NCI-H2227 (cell line): ENCODE data around the gene PTPRCAP.
"Not testable (repeated sequence)": the region's sequence is repeated elsewhere in the genome, so short reads cannot be mapped to it uniquely, and the experiment has no call there.

Experiments used
- DNase-seq: peaks from one replicate; lab custom pipeline; 2025; ENCODE audit not compliant: unreplicated experiment; lab: John Stamatoyannopoulos, UW

Gene PTPRCAP

GRCh38 chr11:67428052-67429001 is 9.2 kb downstream of the PTPRCAP start, which contains the start of gene RPS6KB2:
Gene RPS6KB2, plus strand, starts transcription at chr11:67428494. Its CDS starts 52 bp downstream, at chr11:67428546.
- peak; percentile 99 for DNase-seq

- DNase-seq = not testable (repeated sequence)
These were observed 10.1 kb downstream of the PTPRCAP start for GRCh38 chr11:67427364-67427859.

- no peak for DNase-seq
These were observed 13.4 kb downstream of the PTPRCAP start for GRCh38 chr11:67423891-67424613.

- no peak for DNase-seq
These were observed 14.0 kb downstream of the PTPRCAP start for GRCh38 chr11:67423466-67423865.

- no peak for DNase-seq
These were observed 14.6 kb downstream of the PTPRCAP start for GRCh38 chr11:67422891-67423290.

- no peak for DNase-seq
These were observed 16.0 kb downstream of the PTPRCAP start for GRCh38 chr11:67421430-67422031.

- DNase-seq = peak; percentile 96
These were observed 16.6 kb downstream of the PTPRCAP start for GRCh38 chr11:67420646-67421429.

GRCh38 chr11:67420147-67420645 is 17.3 kb downstream of the PTPRCAP start:
- no peak for DNase-seq

- no peak for DNase-seq
These were observed 18.0 kb downstream of the PTPRCAP start for GRCh38 chr11:67419325-67420049.

- DNase-seq = no peak
These were observed 18.8 kb downstream of the PTPRCAP start for GRCh38 chr11:67418476-67419281.

- DNase-seq = no peak
These were observed 20.1 kb downstream of the PTPRCAP start for GRCh38 chr11:67417425-67417824.

- no peak for DNase-seq
These were observed 20.8 kb downstream of the PTPRCAP start for GRCh38 chr11:67416416-67417335.

GRCh38 chr11:67415501-67416304 is 21.8 kb downstream of the PTPRCAP start, which contains the start of gene CARNS1:
Gene CARNS1, plus strand, starts transcription at chr11:67415678. Its CDS starts 522 bp downstream, at chr11:67416200.
- no peak for DNase-seq

- DNase-seq = no peak
These were observed 24.1 kb downstream of the PTPRCAP start for GRCh38 chr11:67413266-67413849.

GRCh38 chr11:67412495-67413179 is 24.8 kb downstream of the PTPRCAP start:
- no peak for DNase-seq

- no peak for DNase-seq
These were observed 25.7 kb downstream of the PTPRCAP start for GRCh38 chr11:67411785-67412152.
